HepG2 (cell line): ENCODE measurements around the gene NCKIPSD. TPM values are rescaled to one million over a fixed set of nuclear protein-coding genes. Genes with fewer than 3 reads are reported as not detected.

Experiments
- AGO2 ChIP-seq: fragments of 200-400 bp; formaldehyde crosslinking; optimal IDR thresholded peaks from 2 replicates; pipeline ENCODE3; 2017; ENCODE audit warnings: mild to moderate bottlenecking, low read depth, low read length, moderate library complexity
- MXI1 ChIP-seq: IDR thresholded peaks from 3 replicates; pipeline ENCODE4 v1.6.1; 2012; ENCODE audit warnings: low read depth, low read length, inconsistent platforms, borderline replicate concordance
- NR2F2 ChIP-seq: IDR thresholded peaks from 2 replicates; pipeline ENCODE4 v1.6.1; 2012; ENCODE audit warnings: low read depth, inconsistent platforms, borderline replicate concordance
- SIX1 ChIP-seq: sonication (generic); formaldehyde crosslinking; IDR thresholded peaks from 2 replicates; pipeline ENCODE4 v1.4.0; 2020; ENCODE audit warnings: missing genetic modification reagents, borderline replicate concordance
- SMAD1 ChIP-seq: sonication (generic); formaldehyde crosslinking; IDR thresholded peaks from 2 replicates; pipeline ENCODE4 v1.4.0; 2020; ENCODE audit warnings: missing genetic modification reagents, low read depth, mild to moderate bottlenecking, borderline replicate concordance
- STAG1 ChIP-seq: sonication (generic); formaldehyde crosslinking; IDR thresholded peaks from 2 replicates; pipeline ENCODE4 v1.4.0; 2020; ENCODE audit warnings: missing genetic modification reagents
- ZNF180 ChIP-seq: sonication (generic); formaldehyde crosslinking; IDR thresholded peaks from 2 replicates; pipeline ENCODE4 v1.4.0; 2020; ENCODE audit warnings: low read depth, missing genetic modification reagents, borderline replicate concordance
- polyA plus RNA-seq, 8 experiments: library from polyadenylated mRNA; depleted of rRNA in 3 of 8; stranded (reverse) in 7 of 8; unstranded in 1 of 8; fragments of >200 nt; fragmentation: Illumina TruSeq in 4 of 8; extraction: Trizol in 4 of 8; gene quantifications; 2 replicates each; pipeline versions ENCODE4 v1.2.1 to v1.2.3, GENCODE V29; 2011 to 2016; ENCODE audit warnings: low read depth in 4 of 8, missing spikeins in 1 of 8, mixed read lengths in 1 of 8; ENCODE audit not compliant: insufficient read depth in 1 of 8
- total RNA-seq, 5 experiments: library from RNA; depleted of rRNA; stranded (reverse); fragments of >200 nt; fragmentation: Illumina TruSeq; extraction: Trizol; gene quantifications; 2 replicates each; pipeline ENCODE4 v1.2.3, GENCODE V29; 2016; ENCODE audit warnings: low read depth in 1 of 5
- TF ChIP-seq, protein P1 (sequence below): sonication (generic); formaldehyde crosslinking; IDR thresholded peaks from 2 replicates; pipeline ENCODE4 v1.4.0; 2020; ENCODE audit warnings: missing genetic modification reagents
- TF ChIP-seq, protein P2 (sequence below): sonication (generic); formaldehyde crosslinking; IDR thresholded peaks from 2 replicates; pipeline ENCODE4 v1.9.0; 2021; ENCODE audit warnings: missing genetic modification reagents, borderline replicate concordance
- TF ChIP-seq, protein P3 (sequence below): sonication (generic); formaldehyde crosslinking; IDR thresholded peaks from 2 replicates; pipeline ENCODE4 v1.5.0; 2020; ENCODE audit warnings: mild to moderate bottlenecking, missing genetic modification reagents, borderline replicate concordance
- TF ChIP-seq, protein P4 (sequence below): sonication (generic); formaldehyde crosslinking; IDR thresholded peaks from 2 replicates; pipeline ENCODE4 v1.4.0; 2020; ENCODE audit warnings: missing genetic modification reagents, borderline replicate concordance

NCKIPSD gene
- total and polyA plus RNA-seq, 2 of the 13 experiments (the other 11 are each of a cell fraction or from before 2014, with no cell fraction given) = 13.5 to 35.2 TPM

DNA sequence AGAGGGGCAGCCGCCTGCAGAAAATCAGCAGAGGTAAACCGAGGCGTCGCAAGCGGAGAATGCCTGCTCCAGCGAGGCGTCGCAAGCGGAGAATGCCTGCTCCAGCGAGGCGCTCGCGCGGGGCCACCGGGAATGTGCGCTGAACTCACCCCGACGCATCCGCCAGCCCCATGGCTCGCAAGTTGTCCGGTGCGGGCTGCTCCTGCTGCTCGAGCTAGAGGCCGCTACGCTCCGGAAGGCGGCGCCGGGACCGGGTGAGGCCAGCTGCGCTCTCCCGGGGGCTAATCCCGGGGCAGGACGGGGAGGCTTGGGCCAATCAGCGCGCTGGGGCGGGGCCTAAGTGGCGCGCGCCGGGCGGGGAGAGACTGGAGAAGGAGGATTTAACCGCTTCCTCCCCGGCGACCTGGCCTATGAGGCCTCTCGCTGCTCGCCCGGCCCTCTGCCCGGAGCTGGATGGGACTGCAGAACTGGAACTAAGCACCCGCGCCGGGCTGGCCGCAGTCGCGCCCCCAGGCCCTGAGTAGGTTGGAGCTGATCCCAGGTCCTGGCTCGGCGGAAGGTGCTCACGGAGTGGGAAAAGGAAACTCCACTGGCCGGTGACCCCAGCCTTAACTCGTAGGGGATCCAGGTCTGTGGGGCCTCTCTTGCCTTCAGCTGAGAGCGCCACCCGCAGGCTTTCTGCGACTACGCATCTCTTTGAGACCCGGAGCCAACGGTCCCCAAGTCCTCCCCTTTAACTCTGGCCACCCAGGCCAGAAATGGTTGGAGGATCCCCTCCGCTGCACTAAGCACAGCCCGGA lies 50.3 kb downstream of the NCKIPSD start, which contains the start of gene SLC26A6 (continued):
- TF ChIP-seq, protein P1, sequence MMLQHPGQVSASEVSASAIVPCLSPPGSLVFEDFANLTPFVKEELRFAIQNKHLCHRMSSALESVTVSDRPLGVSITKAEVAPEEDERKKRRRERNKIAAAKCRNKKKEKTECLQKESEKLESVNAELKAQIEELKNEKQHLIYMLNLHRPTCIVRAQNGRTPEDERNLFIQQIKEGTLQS (CRISPR knock-in tag) = 0 out of 2 replicates have a peak, but pooled peaks have one; percentile 10
- peak; percentile 68 for TF ChIP-seq STAG1 (CRISPR knock-in tag)
- TF ChIP-seq AGO2 = peak; percentile 69
- TF ChIP-seq, protein P2, sequence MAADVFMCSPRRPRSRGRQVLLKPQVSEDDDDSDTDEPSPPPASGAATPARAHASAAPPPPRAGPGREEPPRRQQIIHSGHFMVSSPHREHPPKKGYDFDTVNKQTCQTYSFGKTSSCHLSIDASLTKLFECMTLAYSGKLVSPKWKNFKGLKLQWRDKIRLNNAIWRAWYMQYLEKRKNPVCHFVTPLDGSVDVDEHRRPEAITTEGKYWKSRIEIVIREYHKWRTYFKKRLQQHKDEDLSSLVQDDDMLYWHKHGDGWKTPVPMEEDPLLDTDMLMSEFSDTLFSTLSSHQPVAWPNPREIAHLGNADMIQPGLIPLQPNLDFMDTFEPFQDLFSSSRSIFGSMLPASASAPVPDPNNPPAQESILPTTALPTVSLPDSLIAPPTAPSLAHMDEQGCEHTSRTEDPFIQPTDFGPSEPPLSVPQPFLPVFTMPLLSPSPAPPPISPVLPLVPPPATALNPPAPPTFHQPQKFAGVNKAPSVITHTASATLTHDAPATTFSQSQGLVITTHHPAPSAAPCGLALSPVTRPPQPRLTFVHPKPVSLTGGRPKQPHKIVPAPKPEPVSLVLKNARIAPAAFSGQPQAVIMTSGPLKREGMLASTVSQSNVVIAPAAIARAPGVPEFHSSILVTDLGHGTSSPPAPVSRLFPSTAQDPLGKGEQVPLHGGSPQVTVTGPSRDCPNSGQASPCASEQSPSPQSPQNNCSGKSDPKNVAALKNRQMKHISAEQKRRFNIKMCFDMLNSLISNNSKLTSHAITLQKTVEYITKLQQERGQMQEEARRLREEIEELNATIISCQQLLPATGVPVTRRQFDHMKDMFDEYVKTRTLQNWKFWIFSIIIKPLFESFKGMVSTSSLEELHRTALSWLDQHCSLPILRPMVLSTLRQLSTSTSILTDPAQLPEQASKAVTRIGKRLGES (CRISPR knock-in tag) = no peak; the same call in 1 of the 2 replicates
- TF ChIP-seq, protein P3, sequence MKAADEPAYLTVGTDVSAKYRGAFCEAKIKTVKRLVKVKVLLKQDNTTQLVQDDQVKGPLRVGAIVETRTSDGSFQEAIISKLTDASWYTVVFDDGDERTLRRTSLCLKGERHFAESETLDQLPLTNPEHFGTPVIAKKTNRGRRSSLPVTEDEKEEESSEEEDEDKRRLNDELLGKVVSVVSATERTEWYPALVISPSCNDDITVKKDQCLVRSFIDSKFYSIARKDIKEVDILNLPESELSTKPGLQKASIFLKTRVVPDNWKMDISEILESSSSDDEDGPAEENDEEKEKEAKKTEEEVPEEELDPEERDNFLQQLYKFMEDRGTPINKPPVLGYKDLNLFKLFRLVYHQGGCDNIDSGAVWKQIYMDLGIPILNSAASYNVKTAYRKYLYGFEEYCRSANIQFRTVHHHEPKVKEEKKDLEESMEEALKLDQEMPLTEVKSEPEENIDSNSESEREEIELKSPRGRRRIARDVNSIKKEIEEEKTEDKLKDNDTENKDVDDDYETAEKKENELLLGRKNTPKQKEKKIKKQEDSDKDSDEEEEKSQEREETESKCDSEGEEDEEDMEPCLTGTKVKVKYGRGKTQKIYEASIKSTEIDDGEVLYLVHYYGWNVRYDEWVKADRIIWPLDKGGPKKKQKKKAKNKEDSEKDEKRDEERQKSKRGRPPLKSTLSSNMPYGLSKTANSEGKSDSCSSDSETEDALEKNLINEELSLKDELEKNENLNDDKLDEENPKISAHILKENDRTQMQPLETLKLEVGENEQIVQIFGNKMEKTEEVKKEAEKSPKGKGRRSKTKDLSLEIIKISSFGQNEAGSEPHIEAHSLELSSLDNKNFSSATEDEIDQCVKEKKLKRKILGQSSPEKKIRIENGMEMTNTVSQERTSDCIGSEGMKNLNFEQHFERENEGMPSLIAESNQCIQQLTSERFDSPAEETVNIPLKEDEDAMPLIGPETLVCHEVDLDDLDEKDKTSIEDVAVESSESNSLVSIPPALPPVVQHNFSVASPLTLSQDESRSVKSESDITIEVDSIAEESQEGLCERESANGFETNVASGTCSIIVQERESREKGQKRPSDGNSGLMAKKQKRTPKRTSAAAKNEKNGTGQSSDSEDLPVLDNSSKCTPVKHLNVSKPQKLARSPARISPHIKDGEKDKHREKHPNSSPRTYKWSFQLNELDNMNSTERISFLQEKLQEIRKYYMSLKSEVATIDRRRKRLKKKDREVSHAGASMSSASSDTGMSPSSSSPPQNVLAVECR (CRISPR knock-in tag) = peak; percentile 96
- TF ChIP-seq ZNF180 (CRISPR knock-in tag) = no peak
- TF ChIP-seq SIX1 = no peak
- TF ChIP-seq MXI1 = peak; percentile 69; the same call in 1 of the 3 replicates
- no peak; the same call in 1 of the 2 replicates for TF ChIP-seq NR2F2
- peak; percentile 91; the same call in 1 of the 2 replicates for TF ChIP-seq SMAD1 (CRISPR knock-in tag)
- TF ChIP-seq, protein P4, sequence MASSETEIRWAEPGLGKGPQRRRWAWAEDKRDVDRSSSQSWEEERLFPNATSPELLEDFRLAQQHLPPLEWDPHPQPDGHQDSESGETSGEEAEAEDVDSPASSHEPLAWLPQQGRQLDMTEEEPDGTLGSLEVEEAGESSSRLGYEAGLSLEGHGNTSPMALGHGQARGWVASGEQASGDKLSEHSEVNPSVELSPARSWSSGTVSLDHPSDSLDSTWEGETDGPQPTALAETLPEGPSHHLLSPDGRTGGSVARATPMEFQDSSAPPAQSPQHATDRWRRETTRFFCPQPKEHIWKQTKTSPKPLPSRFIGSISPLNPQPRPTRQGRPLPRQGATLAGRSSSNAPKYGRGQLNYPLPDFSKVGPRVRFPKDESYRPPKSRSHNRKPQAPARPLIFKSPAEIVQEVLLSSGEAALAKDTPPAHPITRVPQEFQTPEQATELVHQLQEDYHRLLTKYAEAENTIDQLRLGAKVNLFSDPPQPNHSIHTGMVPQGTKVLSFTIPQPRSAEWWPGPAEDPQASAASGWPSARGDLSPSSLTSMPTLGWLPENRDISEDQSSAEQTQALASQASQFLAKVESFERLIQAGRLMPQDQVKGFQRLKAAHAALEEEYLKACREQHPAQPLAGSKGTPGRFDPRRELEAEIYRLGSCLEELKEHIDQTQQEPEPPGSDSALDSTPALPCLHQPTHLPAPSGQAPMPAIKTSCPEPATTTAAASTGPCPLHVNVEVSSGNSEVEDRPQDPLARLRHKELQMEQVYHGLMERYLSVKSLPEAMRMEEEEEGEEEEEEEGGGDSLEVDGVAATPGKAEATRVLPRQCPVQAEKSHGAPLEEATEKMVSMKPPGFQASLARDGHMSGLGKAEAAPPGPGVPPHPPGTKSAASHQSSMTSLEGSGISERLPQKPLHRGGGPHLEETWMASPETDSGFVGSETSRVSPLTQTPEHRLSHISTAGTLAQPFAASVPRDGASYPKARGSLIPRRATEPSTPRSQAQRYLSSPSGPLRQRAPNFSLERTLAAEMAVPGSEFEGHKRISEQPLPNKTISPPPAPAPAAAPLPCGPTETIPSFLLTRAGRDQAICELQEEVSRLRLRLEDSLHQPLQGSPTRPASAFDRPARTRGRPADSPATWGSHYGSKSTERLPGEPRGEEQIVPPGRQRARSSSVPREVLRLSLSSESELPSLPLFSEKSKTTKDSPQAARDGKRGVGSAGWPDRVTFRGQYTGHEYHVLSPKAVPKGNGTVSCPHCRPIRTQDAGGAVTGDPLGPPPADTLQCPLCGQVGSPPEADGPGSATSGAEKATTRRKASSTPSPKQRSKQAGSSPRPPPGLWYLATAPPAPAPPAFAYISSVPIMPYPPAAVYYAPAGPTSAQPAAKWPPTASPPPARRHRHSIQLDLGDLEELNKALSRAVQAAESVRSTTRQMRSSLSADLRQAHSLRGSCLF (CRISPR knock-in tag) = no peak
